ENCODE data around the gene NUMB. TPM values are rescaled to one million over a fixed set of nuclear protein-coding genes. Genes with fewer than 3 reads are reported as not detected.

The NUMB gene
- total RNA-seq, 1 donor from 2014 or later: 72.7 TPM

DNA sequence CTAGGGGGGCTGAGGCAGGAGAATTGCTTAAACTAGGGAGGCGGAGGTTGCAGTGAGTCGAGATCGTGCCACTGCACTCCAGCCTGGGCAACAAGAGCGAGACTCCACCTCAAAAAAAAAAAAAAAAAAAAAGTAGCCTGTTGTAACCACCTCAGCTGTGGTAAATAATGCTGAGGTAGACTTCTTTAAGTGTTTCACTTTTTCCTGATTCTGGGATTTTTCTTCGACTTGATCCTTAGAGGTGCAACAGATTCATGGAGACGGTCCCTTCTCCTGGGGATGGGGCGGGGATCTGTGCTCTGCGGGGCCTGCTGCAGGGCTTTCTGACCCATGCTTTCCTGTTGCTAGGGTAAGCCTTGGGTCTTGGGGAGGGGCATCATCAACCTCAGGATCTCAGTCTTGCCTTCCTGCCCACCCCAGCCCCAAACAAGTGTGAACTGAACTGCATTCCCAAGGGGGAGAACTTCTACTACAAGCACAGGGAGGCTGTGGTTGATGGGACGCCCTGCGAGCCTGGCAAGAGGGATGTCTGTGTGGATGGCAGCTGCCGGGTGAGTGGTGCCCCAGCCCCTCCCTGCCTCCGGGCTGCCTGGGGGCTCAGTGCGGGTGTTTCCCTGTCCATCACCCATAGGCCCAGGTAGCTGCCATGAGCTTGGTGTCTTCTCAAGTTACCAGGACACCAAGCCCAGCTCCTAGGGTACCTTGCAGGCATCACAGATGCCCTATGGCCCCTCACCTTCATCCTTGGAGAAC is 208.6 kb downstream of the NUMB start:
- TF ChIP-seq CTCF (IDR thresholded peaks at IDR 0.05): no peak
- no peaks in the 10 kb centered on the region for H3K27me3 Mint-ChIP-seq (ENCODE audit: unreplicated experiment)
- H3K27ac Mint-ChIP-seq (ENCODE audit: unreplicated experiment): no peak overlapping the region
- peaks cover 8% of the 10 kb centered on the region for H3K4me1 Mint-ChIP-seq (ENCODE audit: unreplicated experiment)
- H3K9me3 Mint-ChIP-seq (ENCODE audit: unreplicated experiment): no peaks in the 10 kb centered on the region
- H3K36me3 Mint-ChIP-seq (ENCODE audit: unreplicated experiment): peaks cover 13% of the 10 kb centered on the region
- H3K4me3 Mint-ChIP-seq (ENCODE audit: unreplicated experiment): no peak overlapping the region
- no peak for DNase-seq (ENCODE audit: extremely low spot score, unreplicated experiment)

DNA sequence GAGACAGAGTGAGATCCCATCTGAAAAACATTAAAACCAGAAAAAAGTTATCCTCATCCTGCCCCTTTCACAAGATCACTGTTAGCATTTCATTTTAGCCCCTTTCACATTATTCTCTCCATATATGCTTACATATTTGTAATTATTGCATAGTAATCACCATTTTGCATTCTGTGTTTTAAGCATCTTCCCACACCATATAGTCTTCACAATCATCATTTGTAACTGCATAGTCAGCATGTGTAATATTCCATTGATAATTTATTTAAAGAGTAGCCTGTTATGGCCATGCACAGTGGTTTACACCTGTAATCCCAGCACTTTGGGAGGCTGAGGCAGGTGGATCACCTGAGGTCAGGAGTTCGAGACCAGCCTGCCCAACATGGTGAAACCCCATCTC is 209.2 kb downstream of the NUMB start:
- Mint-ChIP-seq H3K36me3 (ENCODE audit: unreplicated experiment) (peaks cover 13% of the 10 kb centered on the region), H3K4me1 (ENCODE audit: unreplicated experiment) (peaks cover 8% of the 10 kb centered on the region), H3K27me3 (ENCODE audit: unreplicated experiment) (no peaks in the 10 kb centered on the region), H3K4me3 (ENCODE audit: unreplicated experiment) (no peak overlapping the region), H3K9me3 (ENCODE audit: unreplicated experiment) (no peaks in the 10 kb centered on the region), H3K27ac (ENCODE audit: unreplicated experiment) (no peak overlapping the region)
- TF ChIP-seq CTCF (IDR thresholded peaks at IDR 0.05): no peak
- no peak for DNase-seq (ENCODE audit: extremely low spot score, unreplicated experiment)

DNA sequence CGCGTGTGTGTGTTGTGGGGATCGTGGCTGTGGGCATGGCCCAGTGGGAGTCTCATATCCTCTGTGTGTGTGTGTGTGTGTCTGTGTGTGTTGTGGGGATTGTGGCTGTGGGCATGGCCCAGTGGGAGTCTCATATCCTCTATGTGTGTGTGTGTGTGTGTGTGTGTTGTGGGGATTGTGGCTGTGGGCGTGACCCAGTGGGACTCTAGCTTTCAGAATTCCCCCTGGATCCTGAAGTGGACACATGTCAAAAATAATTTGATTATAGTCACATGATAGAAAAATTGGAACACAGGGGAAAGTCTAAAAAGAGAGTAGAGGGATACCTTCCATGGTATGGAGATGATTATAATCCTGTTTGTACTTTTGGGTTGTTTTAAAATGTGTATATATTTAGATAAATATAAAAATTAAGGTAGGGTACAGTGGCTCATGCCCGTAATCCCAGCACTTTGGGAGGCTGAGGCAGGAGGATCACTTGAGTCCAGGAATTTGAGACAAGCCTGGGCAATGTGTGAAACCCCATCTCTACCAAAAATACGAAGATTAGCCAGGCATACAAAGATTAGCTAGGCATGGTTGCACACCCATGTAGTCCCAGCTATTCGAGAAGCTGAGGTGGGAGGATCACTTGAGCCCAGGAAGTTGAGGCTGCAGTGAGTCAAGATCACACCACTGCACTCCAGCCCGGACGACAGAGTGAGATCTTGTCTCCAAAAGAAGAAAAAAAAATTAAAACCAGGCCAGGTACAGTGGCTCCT is 210.1 kb downstream of the NUMB start:
- TF ChIP-seq CTCF (IDR thresholded peaks at IDR 0.05): no peak
- Mint-ChIP-seq H3K9me3 (ENCODE audit: unreplicated experiment) (no peaks in the 10 kb centered on the region), H3K4me3 (ENCODE audit: unreplicated experiment) (no peak overlapping the region), H3K27ac (ENCODE audit: unreplicated experiment) (no peak overlapping the region), H3K4me1 (ENCODE audit: unreplicated experiment) (peaks cover 13% of the 10 kb centered on the region), H3K27me3 (ENCODE audit: unreplicated experiment) (no peaks in the 10 kb centered on the region), H3K36me3 (ENCODE audit: unreplicated experiment) (peaks cover 13% of the 10 kb centered on the region)
- no peak for DNase-seq (ENCODE audit: extremely low spot score, unreplicated experiment)

DNA sequence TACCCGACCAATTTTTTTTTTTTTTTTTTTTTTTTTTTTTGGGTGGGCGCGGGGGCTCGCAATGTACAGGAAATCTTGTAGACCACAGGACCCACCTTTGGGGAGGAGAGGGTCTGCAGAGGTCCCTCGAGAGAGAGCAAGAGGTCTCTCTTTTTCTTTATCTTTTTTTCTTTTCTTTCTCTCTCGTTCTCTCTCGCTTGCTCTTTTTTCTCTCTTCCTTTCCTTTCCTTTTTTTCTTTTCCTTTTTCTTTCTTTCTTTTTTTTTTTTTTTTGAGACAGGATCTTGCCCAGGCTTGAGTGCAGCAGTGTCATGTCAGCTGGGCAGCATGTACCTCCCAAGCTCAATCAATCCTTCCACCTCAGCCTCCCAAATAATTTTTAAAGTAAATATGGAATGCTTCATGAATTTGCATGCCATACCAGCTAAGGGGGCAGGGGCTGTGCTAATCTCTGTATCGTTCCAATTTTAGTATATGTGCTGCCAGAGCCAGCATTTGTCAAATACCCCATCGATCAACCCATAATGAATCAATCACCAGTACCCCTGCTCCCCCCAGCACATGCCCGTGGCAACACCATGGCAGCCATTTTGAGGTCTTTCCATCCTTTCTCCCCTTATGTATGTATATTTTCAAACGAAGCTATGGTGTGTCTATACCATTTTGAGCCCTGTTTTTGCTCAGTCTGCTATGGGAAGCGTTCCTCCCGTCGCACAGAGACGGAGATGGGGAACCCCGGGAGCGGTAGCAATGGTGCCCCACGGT is 211.8 kb downstream of the NUMB start:
- DNase-seq (ENCODE audit: extremely low spot score, unreplicated experiment): no peak
- Mint-ChIP-seq H3K4me3 (ENCODE audit: unreplicated experiment) (no peak overlapping the region), H3K4me1 (ENCODE audit: unreplicated experiment) (peaks cover 26% of the 10 kb centered on the region), H3K27ac (ENCODE audit: unreplicated experiment) (no peak overlapping the region), H3K9me3 (ENCODE audit: unreplicated experiment) (no peaks in the 10 kb centered on the region), H3K27me3 (ENCODE audit: unreplicated experiment) (no peaks in the 10 kb centered on the region), H3K36me3 (ENCODE audit: unreplicated experiment) (peaks cover 11% of the 10 kb centered on the region)
- no peak for TF ChIP-seq CTCF (IDR thresholded peaks at IDR 0.05)

Data from osteocyte (in vitro differentiated cells).